Esophagus squamous epithelium (tissue), 4 donors: ENCODE data around the gene CSF3R.
"Not testable (repeated sequence)": the region's sequence is repeated elsewhere in the genome, so short reads cannot be mapped to it uniquely, and the experiment has no call there.

ENCODE experiments used
- CTCF ChIP-seq, 6 experiments: fragments of 450-650 bp in 4 of 6; fragments of 200-600 bp in 2 of 6; sonication (generic) in 2 of 6; IDR thresholded peaks; one replicate each; pipeline ENCODE4 v1.5.1; 2016 to 2019; ENCODE audit warnings: antibody characterized with exemption in 6 of 6, mild to moderate bottlenecking in 4 of 6, moderate library complexity in 4 of 6
- POLR2A ChIP-seq, 4 donors: fragments of 450-650 bp; IDR thresholded peaks; one replicate each; pipeline ENCODE4 v1.6.1; 2017; ENCODE audit warnings: antibody characterized with exemption in 4 of 4, mild to moderate bottlenecking in 4 of 4, moderate library complexity in 3 of 4

GRCh38 chr1:36511220-36511619 is 28.5 kb upstream of the CSF3R start:
- TF ChIP-seq POLR2A, CTCF (IDR thresholded peaks at IDR 0.05): not testable (repeated sequence)
